Central memory CD4-positive, alpha-beta T cell (primary cell): ENCODE data around the gene TBCD.
A peak's percentile ranks its signal among the peaks of the same experiment; 100 is the strongest.

Experiments
- DNase-seq: peaks from one replicate; pipeline ENCODE4 v3.0.0; 2022

The TBCD gene

GRCh38 chr17:82889496-82890338 is 137.9 kb downstream of the TBCD start:
- DNase-seq, result no peak

- no peak for DNase-seq
Observed at GRCh38 chr17:82890339-82890730, 138.5 kb downstream of the TBCD start.

- no peak for DNase-seq
Observed at GRCh38 chr17:82890926-82891678, 139.2 kb downstream of the TBCD start.

GRCh38 chr17:82891911-82892310 is 140.0 kb downstream of the TBCD start:
- DNase-seq, result no peak

GRCh38 chr17:82892899-82893565 is 141.2 kb downstream of the TBCD start:
- peak; percentile 81 for DNase-seq

GRCh38 chr17:82893779-82894178 is 141.9 kb downstream of the TBCD start:
- no peak for DNase-seq

GRCh38 chr17:82894389-82894788 is 142.5 kb downstream of the TBCD start:
- no peak for DNase-seq

GRCh38 chr17:82895087-82895486 is 143.2 kb downstream of the TBCD start:
- no peak for DNase-seq

GRCh38 chr17:82896071-82897000 is 144.5 kb downstream of the TBCD start:
- DNase-seq, result no peak

- no peak for DNase-seq
Observed at GRCh38 chr17:82897514-82898249, 145.8 kb downstream of the TBCD start.

- DNase-seq, result no peak
Observed at GRCh38 chr17:82898976-82899514, 147.2 kb downstream of the TBCD start.

- DNase-seq, result no peak
Observed at GRCh38 chr17:82899941-82900340, 148.1 kb downstream of the TBCD start.

GRCh38 chr17:82900741-82901140 is 148.9 kb downstream of the TBCD start:
- DNase-seq, result no peak

- no peak for DNase-seq
Observed at GRCh38 chr17:82901356-82901755, 149.5 kb downstream of the TBCD start.

- DNase-seq, result no peak
Observed at GRCh38 chr17:82901856-82902255, 150.0 kb downstream of the TBCD start.

GRCh38 chr17:82902972-82903874 is 151.4 kb downstream of the TBCD start:
- no peak for DNase-seq

- DNase-seq, result no peak
Observed at GRCh38 chr17:82905130-82905529, 153.3 kb downstream of the TBCD start.

GRCh38 chr17:82907797-82908542 is 156.1 kb downstream of the TBCD start:
- DNase-seq, result no peak

GRCh38 chr17:82908543-82909160 is 156.8 kb downstream of the TBCD start:
- DNase-seq, result no peak
